GM19328 (cell line): ENCODE measurements around the gene HDDC2.

Experiments
- ATAC-seq: cut with Tn5 transposase; IDR thresholded peaks from one replicate; pipeline ENCODE4 v1.9.1; 2021; ENCODE audit warnings: mild to moderate bottlenecking, moderate library complexity; ENCODE audit not compliant: unreplicated experiment

Gene HDDC2

DNA sequence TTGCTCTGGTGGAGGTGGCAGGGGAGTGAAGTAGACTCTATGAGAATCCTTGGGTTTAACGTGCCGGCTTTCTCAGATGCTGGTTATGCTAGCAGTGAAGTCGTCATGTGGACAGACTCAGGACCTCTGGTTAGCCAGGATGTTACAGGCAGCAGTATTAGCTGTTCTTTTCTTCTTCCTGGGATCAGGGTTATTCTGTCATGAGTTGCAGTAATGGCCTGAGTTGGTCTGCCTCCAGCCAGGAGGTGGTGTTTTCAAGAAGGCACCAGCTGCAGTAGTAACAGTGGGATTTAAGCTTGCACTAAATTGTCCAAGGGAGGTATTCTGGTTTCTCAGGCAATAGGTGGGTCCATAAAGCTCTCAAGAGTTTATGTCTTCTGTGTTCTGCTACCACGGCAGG lies 56.7 kb downstream of the HDDC2 start:
- ATAC-seq: no peak

DNA sequence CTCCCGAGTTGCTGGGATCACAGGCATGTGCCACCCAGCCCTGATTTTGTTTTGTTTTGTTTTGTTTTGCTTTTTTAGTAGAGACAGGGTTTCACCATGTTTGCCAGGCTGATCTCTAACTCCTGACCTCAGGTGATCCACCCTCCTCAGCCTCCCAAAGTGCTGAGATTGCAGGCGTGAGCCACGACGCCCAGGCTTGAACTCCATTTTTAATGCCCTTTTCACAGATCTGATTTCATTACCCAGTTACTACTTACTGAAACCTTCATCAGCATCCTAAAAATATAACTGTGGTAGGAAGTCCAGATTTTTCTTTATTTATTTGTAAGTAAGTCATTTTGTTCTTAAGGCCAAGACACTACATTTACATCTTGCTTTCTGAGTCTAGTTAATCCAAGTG lies 64.0 kb downstream of the HDDC2 start:
- no peak for ATAC-seq

DNA sequence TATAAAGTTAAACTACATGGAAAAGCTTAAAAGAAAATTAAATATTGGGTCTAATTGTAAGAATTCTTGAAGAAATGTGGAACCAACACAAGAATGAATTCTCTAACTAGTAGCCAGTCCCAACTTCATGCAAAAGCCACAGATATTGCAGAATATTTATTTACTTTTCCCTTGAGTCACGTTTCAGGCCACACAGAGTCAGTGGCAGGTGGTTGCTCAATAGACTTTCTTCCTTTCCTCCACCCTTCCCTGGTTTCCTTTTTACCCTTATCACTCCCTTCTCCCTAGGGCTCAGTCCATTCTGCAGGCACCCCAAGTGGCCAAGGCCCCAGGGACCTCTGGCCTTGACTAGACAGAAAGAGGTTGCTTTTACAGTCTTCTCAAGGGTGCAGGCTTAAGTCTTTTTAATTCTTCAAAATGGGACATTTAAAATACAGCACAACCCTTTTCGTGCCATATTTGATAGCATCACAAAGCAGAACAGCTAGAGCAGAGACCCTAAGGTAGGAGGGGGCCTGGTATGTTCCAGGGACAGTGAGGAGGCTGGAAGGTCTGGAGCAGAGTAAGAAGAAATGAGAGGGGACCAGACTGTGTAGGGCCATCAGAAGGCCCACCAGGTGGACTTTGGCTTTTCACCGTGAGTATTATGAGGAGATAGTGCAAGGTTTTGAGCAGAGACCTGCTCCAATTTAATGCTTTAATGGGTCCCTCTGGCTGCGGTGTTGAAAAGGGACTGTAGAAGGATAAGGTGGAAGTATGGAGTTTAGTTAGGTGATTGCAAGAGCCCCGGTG lies 65.0 kb downstream of the HDDC2 start:
- no peak for ATAC-seq

DNA sequence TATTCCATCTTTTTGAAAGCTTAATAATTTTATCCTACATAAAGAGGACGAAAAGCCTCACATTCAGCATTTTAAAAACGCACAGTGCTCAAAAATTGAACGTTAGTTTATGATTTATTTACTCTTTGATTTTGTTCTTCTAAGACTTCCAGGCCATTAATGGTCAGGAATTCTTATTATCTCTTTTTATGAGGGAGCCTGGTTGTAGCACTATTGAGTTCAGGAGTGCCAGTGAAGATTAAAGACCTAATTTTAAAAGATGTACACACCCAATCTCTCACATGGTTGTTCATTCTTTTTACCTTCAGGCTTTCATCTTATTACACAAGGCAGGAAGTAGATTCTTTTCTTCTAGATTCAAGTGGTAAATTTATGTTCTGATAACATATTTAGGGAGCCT lies 68.6 kb downstream of the HDDC2 start:
- ATAC-seq: no peak

DNA sequence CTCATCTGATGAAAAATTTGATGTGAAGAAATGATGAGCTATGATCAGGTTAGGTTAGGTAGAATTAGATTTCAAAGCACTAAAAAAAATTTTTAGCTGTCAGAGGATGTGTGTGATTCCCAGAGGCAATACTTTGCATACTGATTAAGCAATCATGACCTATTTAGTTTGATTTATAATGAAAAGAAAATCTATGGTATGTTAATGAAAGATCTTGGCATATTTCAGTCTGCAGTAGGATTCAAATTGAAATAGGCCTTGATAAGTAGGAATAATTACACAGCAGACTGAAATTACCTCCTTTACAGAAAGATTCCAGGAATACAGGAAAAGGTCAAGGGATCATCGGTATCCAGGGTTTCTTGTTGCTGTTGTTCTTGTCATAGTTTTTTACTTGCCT lies 69.3 kb downstream of the HDDC2 start:
- ATAC-seq: no peak

DNA sequence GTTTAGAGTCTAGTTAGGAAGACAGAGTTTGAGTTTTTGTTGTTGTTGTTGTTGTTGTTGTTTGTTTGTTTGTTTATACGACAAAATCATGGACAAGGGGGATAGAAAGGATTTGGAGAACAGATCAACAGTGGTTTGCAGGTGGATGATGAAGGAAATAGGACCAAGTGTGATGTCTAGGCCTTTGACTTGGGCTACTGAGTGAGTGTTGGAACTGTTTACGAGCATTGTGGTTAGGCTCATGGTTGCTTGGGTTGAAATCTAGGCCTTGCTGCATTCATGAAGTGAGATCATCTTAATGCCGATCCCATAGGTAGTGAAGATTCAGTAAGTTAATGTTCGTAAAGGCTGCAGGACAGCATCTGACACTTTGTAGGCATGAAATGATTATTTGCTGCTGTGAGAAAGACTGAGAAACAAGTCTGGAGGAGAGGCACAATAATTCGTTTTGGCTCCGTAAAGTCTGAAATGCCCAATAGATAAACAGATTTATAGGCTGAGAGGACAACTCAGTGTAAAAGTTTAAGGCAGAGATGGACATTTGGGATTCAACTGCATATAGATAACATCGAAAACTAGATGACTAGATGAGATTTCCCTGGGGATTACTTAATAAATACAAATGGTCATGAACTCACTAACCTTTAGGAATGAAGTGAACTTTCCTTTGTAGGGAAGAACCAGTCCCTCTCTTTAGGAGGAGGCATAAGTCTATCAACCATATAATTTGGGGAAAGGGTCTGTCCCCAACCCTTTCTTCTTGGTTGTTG lies 70.0 kb downstream of the HDDC2 start:
- ATAC-seq: no peak

DNA sequence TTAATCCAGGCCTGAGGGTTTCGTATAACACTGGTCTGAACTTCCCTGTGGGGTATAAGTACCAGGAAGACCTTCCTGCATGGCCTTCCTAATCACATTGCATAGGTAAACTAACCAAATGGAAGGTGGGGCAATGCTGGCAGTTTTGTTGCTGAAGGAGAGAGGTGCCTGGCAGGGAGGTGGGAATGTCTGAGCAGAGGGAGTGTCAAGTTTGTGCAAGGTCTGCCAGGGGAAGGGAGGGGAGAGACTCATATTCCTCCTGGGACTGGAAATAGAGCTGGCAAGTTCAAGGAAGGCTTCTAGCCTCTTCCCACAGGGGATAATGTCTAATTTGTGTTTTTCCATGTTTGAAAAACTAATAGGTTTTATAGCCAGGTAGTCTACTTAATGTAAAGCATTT lies 70.6 kb downstream of the HDDC2 start:
- ATAC-seq: no peak

DNA sequence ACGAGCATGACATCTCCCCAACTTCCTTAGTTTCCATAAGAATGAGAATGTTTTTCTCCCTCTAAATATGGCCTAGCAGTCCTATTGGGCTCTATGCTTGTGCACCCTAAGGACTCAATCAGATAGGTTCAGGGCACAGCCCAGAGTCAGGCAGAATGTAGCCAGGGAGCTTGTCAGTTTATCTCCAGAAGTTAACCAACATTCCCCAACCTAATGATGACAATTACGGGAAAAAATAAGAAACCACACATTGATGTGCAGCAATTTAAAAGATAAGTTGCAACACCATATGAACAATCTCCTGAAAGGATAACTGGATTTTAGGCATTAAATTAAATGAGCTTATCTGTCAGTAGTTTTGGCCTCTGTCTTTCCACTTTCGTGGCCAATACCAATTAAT lies 71.1 kb downstream of the HDDC2 start:
- ATAC-seq: no peak

DNA sequence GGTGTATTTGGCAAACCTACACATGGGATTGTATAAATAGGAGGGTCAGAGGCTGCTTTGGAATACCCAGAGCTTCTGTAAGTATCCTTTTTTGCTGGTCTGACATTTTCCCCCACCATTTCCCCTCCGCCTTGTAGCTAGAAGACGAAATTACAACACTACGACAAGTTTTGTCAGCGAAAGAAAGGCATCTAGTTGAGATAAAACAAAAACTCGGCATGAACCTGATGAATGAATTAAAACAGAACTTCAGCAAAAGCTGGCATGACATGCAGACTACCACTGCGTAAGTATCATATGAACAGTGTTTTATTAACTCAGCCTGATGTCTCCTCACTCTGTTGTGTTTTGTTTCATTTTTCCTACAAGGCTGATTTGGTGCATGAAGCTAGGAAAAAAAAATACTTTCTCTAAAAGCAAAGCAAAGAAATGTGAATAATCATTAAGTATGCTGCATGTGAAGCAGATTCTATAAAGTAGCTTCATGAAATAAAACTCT lies 72.7 kb downstream of the HDDC2 start:
- ATAC-seq: no peak

DNA sequence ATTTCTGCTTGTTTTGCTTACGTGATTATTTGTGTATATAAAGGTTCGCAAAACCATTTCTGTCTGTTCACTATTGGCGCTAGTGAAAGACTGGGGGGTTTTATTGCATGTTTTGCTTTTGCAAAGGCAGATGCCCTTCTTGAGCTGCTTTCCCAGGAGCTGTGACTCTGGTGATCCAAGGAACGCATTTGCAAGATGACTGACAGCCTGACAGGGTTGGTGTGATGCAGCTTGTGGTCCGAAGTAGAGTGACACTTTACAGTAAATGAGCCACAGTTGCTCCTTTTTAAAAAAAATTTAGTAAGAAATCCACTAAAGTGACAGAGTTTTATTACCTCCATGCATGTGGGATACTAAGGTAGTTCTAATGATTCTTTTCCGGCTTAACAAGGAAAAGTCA lies 74.5 kb downstream of the HDDC2 start:
- ATAC-seq: no peak
